ENCODE results near the gene PPP1R10. TPM values are rescaled to one million over a fixed set of nuclear protein-coding genes. Genes with fewer than 3 reads are reported as not detected.

Gene PPP1R10
- polyA plus RNA-seq, 2 of the 4 experiments (the other 2 are of a cell fraction), result 26.4 to 37.6 TPM

DNA sequence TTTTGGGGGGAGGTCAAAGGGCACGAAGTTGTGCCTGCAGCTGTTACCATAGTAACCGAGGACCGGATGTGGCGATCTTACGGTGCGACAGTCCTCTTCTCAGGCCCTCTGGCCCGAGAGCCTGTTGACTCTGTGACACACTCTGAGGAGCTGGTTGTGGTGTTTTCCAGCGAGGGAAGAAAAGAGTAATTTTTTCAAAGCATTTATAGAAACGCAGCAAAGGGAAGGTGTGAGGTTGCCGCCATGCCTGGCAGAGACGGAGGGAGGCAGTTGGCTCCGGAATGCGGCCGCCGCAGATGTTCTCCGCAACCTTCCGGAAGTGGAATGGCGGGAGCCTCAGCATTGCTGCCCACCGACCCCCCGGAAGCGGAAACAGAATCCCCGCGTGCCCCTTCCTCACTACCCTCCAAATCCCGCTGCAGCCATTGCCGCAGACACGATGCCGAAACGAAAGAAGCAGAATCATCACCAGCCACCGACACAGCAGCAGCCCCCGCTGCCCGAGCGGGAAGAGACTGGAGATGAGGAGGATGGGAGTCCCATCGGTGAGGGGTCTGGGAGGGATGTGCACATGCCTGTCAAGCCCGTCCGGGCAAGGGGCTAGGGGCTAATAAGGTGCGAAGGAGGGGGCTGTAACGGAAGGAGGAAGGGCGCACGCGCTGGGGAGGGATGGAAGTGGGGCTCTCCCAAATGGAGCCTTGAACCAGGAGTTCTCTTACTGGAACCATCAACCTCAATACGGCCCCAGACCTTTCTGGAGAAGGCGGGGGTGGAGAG lies 59.9 kb downstream of the PPP1R10 start, which contains the start of gene PRR3:
TSS of gene PRR3 (plus strand) at position 390 of the 777 bp plus-strand sequence. CDS start at position 440, 50 bp downstream.
- Histone ChIP-seq H3K4me1 (peaks cover 13% of the 10 kb centered on the region; the same call in 2 of the 3 replicates), H3K9me3 (no peaks in the 10 kb centered on the region), H3K4me2 (peak within 1 kb of the TSS; percentile 93), H3K27ac (peak within 1 kb of the TSS; percentile 91 to 94), H3K4me3 (peak within 1 kb of the TSS; percentile 88)
- ATAC-seq (peak; percentile 83 to 85), FAIRE-seq (no peak), DNase-seq (ENCODE audit: low read depth in 1 of 2, low spot score in 1 of 2) (peak; percentile 67 to 93)
- ChIA-PET POLR2A (interaction anchor here (0.6 to 1.7 kb wide), 6 partner anchors 10 to 59 kb away, joined by 3 to 15 read pairs (median 3); partner anchors contain the start of gene ABCF1), CTCF (interaction anchor here (9.4 kb wide), 1 partner anchor 14 kb away, joined by 103 read pairs; no protein-coding TSS in a partner anchor)
- WGBS (ENCODE audit: missing lambda C conversion rate), result 2% methylated on average over 26 of the region's 42 CpGs
- TF ChIP-seq, protein P1, sequence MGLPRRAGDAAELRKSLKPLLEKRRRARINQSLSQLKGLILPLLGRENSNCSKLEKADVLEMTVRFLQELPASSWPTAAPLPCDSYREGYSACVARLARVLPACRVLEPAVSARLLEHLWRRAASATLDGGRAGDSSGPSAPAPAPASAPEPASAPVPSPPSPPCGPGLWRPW (IDR thresholded peaks at IDR 0.05), result no peak
- TF ChIP-seq POLR2A (IDR thresholded peaks at IDR 0.05; ENCODE audit: low read length), result peak; percentile 49
- TF ChIP-seq RFX5 (IDR thresholded peaks at IDR 0.05), result no peak
- peak; percentile 38 to 79; a peak in 3 of 5 replicates for TF ChIP-seq JUN (IDR thresholded peaks at IDR 0.05)
- 0 out of 2 replicates have a peak, but pooled peaks have one; percentile 39 for TF ChIP-seq HMGXB4 (CRISPR knock-in tag; IDR thresholded peaks at IDR 0.05; ENCODE audit: borderline replicate concordance)
- no peak for TF ChIP-seq CBX2 (IDR thresholded peaks at IDR 0.05; ENCODE audit: borderline replicate concordance, low read depth)
- TF ChIP-seq HOXA7 (CRISPR knock-in tag; IDR thresholded peaks at IDR 0.05), result 0 out of 2 replicates have a peak, but pooled peaks have one; percentile 24
- no peak for TF ChIP-seq JUNB (IDR thresholded peaks at IDR 0.05)
- peak; percentile 81; the same call in 1 of the 2 replicates for TF ChIP-seq EHF (CRISPR knock-in tag; IDR thresholded peaks at IDR 0.05)
- no peak for TF ChIP-seq NPAS2 (CRISPR knock-in tag; IDR thresholded peaks at IDR 0.05; ENCODE audit: borderline replicate concordance)
- TF ChIP-seq, protein P2, sequence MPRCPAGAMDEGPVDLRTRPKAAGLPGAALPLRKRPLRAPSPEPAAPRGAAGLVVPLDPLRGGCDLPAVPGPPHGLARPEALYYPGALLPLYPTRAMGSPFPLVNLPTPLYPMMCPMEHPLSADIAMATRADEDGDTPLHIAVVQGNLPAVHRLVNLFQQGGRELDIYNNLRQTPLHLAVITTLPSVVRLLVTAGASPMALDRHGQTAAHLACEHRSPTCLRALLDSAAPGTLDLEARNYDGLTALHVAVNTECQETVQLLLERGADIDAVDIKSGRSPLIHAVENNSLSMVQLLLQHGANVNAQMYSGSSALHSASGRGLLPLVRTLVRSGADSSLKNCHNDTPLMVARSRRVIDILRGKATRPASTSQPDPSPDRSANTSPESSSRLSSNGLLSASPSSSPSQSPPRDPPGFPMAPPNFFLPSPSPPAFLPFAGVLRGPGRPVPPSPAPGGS (IDR thresholded peaks at IDR 0.05), result peak; percentile 69; the same call in 2 of the 3 replicates
- TF ChIP-seq, protein P3, sequence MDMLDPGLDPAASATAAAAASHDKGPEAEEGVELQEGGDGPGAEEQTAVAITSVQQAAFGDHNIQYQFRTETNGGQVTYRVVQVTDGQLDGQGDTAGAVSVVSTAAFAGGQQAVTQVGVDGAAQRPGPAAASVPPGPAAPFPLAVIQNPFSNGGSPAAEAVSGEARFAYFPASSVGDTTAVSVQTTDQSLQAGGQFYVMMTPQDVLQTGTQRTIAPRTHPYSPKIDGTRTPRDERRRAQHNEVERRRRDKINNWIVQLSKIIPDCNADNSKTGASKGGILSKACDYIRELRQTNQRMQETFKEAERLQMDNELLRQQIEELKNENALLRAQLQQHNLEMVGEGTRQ (IDR thresholded peaks at IDR 0.05), result peak; percentile 22; the same call in 1 of the 2 replicates
- TF ChIP-seq, protein P4, sequence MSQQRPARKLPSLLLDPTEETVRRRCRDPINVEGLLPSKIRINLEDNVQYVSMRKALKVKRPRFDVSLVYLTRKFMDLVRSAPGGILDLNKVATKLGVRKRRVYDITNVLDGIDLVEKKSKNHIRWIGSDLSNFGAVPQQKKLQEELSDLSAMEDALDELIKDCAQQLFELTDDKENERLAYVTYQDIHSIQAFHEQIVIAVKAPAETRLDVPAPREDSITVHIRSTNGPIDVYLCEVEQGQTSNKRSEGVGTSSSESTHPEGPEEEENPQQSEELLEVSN (IDR thresholded peaks at IDR 0.05; ENCODE audit: borderline replicate concordance, low read depth), result peak; percentile 95
- no peak for TF ChIP-seq BHLHE40 (IDR thresholded peaks at IDR 0.05; ENCODE audit: low read depth, low read length)
- TF ChIP-seq HOXB5 (CRISPR knock-in tag; IDR thresholded peaks at IDR 0.05), result peak; percentile 56; the same call in 1 of the 2 replicates
- TF ChIP-seq ZNF302 (CRISPR knock-in tag; IDR thresholded peaks at IDR 0.05), result peak; percentile 53; the same call in 1 of the 2 replicates
- no peak for TF ChIP-seq SMC3 (IDR thresholded peaks at IDR 0.05)
- no peak for TF ChIP-seq REST (IDR thresholded peaks at IDR 0.05)
- TF ChIP-seq, protein P5, sequence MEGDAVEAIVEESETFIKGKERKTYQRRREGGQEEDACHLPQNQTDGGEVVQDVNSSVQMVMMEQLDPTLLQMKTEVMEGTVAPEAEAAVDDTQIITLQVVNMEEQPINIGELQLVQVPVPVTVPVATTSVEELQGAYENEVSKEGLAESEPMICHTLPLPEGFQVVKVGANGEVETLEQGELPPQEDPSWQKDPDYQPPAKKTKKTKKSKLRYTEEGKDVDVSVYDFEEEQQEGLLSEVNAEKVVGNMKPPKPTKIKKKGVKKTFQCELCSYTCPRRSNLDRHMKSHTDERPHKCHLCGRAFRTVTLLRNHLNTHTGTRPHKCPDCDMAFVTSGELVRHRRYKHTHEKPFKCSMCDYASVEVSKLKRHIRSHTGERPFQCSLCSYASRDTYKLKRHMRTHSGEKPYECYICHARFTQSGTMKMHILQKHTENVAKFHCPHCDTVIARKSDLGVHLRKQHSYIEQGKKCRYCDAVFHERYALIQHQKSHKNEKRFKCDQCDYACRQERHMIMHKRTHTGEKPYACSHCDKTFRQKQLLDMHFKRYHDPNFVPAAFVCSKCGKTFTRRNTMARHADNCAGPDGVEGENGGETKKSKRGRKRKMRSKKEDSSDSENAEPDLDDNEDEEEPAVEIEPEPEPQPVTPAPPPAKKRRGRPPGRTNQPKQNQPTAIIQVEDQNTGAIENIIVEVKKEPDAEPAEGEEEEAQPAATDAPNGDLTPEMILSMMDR (IDR thresholded peaks at IDR 0.05), result no peak
- peak; percentile 87 for TF ChIP-seq HOXB13 (CRISPR knock-in tag; IDR thresholded peaks at IDR 0.05; ENCODE audit: low read depth)
- TF ChIP-seq ATOH8 (CRISPR knock-in tag; IDR thresholded peaks at IDR 0.05; ENCODE audit: low read depth), result peak; percentile 37; the same call in 1 of the 2 replicates
- TF ChIP-seq CBX8 (IDR thresholded peaks at IDR 0.05), result no peak
- TF ChIP-seq CEBPB (IDR thresholded peaks at IDR 0.05), result no peak
- peak; percentile 23 for TF ChIP-seq MAFK (IDR thresholded peaks at IDR 0.05; ENCODE audit: partially characterized antibody)
- peak; percentile 69 for TF ChIP-seq KDM5A (IDR thresholded peaks at IDR 0.05)
- TF ChIP-seq ZC3H11A (IDR thresholded peaks at IDR 0.05), result no peak
- TF ChIP-seq, protein P6, sequence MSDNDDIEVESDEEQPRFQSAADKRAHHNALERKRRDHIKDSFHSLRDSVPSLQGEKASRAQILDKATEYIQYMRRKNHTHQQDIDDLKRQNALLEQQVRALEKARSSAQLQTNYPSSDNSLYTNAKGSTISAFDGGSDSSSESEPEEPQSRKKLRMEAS (IDR thresholded peaks at IDR 0.05), result peak; percentile 98

Data from A549 (cell line).